Heart left ventricle (tissue), 13 donors: ENCODE results near the gene SDF2L1.

Source experiments
- POLR2A ChIP-seq, 2 donors: fragments of 450-650 bp; IDR thresholded peaks; one replicate each; pipeline ENCODE4 v1.6.1; 2017; ENCODE audit warnings: antibody characterized with exemption in 2 of 2, mild to moderate bottlenecking in 2 of 2, moderate library complexity in 2 of 2
- TF ChIP-seq, protein P1 (sequence below), 12 donors: fragments of 200-600 bp; sonication (generic) in 4 of 12; IDR thresholded peaks; one replicate each; pipeline versions ENCODE4 v1.5.0 to v1.8.0; 2018 to 2022; ENCODE audit warnings: antibody characterized with exemption in 12 of 12, mild to moderate bottlenecking in 5 of 12
- donor health status: ischemic (EF 13 %, LVEDD 7.1; RV severe dilation, severe dysfunction).
- donor health status: DM: no; HTN: yes; CAD: no.
- donor health status: DM: no; HTN: no; CAD: no.
- donor health status: ischemic (EF 25% LVEDD 6.9; RV normal size, moderate dysfunction).
- donor health status: ischemic (EF 25% LVEDD 5.7; RV mildly dilated, moderate dysfunction).
- donor health status: ischemic (EF 35%, LVEDD 5.7; RV mildly dilated, moderate dysfunction).
- donor health status: nonischemic (EF 11% LVEDD 7.7; RV severe dilation, severe dysfunction).
- donor health status: DM: yes; HTN: yes; CAD: no.
- donor health status: PGD.
- donor health status: ischemic (EF 29% LVEDD 5.4; RV normal size, mild dysfunction).
- donor health status: nonischemic (EF 23%, LVEDD 6.1; RV moderate dilation, normal function).

- TF ChIP-seq POLR2A (IDR thresholded peaks at IDR 0.05), result no peak
- TF ChIP-seq, protein P1, sequence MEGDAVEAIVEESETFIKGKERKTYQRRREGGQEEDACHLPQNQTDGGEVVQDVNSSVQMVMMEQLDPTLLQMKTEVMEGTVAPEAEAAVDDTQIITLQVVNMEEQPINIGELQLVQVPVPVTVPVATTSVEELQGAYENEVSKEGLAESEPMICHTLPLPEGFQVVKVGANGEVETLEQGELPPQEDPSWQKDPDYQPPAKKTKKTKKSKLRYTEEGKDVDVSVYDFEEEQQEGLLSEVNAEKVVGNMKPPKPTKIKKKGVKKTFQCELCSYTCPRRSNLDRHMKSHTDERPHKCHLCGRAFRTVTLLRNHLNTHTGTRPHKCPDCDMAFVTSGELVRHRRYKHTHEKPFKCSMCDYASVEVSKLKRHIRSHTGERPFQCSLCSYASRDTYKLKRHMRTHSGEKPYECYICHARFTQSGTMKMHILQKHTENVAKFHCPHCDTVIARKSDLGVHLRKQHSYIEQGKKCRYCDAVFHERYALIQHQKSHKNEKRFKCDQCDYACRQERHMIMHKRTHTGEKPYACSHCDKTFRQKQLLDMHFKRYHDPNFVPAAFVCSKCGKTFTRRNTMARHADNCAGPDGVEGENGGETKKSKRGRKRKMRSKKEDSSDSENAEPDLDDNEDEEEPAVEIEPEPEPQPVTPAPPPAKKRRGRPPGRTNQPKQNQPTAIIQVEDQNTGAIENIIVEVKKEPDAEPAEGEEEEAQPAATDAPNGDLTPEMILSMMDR (IDR thresholded peaks at IDR 0.05), result no peak
These were observed 8.2 kb downstream of the SDF2L1 start for GRCh38 chr22:21650280-21650679.
